Choroid plexus epithelial cell (primary cell): Measurements from ENCODE around the gene TTLL8.

Experiments used
- DNase-seq: peaks from one replicate; pipeline ENCODE4 v3.0.0-alpha.2; 2010; ENCODE audit warnings: low read depth
- H3K4me3 ChIP-seq: 2 replicates; pipeline ENCODE4 v1.5.1; 2011; ENCODE audit warnings: low read depth, mild to moderate bottlenecking, control low read depth, low read length, moderate library complexity
- CTCF ChIP-seq: conservative IDR thresholded peaks from 2 replicates; pipeline ENCODE4 v1.5.1; 2011; ENCODE audit warnings: low read depth, mild to moderate bottlenecking, control low read depth, inconsistent platforms, low read length, moderate library complexity

The TTLL8 gene

GRCh38 chr22:50070366-50070765 lies 12.3 kb upstream of the TTLL8 start:
- H3K4me3 ChIP-seq, result no peak overlapping the region
- no peak for DNase-seq
- no peak for TF ChIP-seq CTCF

GRCh38 chr22:50068096-50068495 lies 10.0 kb upstream of the TTLL8 start:
- TF ChIP-seq CTCF, result no peak
- DNase-seq, result no peak
- H3K4me3 ChIP-seq, result no peak overlapping the region

- no peak for DNase-seq
- no peak for TF ChIP-seq CTCF
- H3K4me3 ChIP-seq, result no peak overlapping the region
These were observed 9.1 kb upstream of the TTLL8 start for GRCh38 chr22:50067244-50067643.

- no peak for TF ChIP-seq CTCF
- DNase-seq, result no peak
These were observed 6.4 kb upstream of the TTLL8 start for GRCh38 chr22:50064453-50064852.

GRCh38 chr22:50063589-50064393 lies 5.7 kb upstream of the TTLL8 start:
- H3K4me3 ChIP-seq, result no peak overlapping the region
- no peak for DNase-seq
- TF ChIP-seq CTCF, result no peak

More at GRCh38 chr22:50064453-50064852, 6.4 kb upstream of the TTLL8 start:
- H3K4me3 ChIP-seq, result no peak overlapping the region

GRCh38 chr22:50062509-50063135 lies 4.5 kb upstream of the TTLL8 start:
- no peak for DNase-seq
- H3K4me3 ChIP-seq, result no peak overlapping the region
- TF ChIP-seq CTCF, result no peak

GRCh38 chr22:50061824-50062355 lies 3.8 kb upstream of the TTLL8 start:
- no peak overlapping the region for H3K4me3 ChIP-seq
- TF ChIP-seq CTCF, result no peak
- DNase-seq, result no peak
